T-cell (primary cell): ENCODE data around the gene SPSB4. TPM values are rescaled to one million over a fixed set of nuclear protein-coding genes. Genes with fewer than 3 reads are reported as not detected.

Experiments used
- ATAC-seq, 4 experiments: fragments of 200-7000 bp in 3 of 4; fragments of 150-1000 bp in 1 of 4; cut with Tn5 transposase; replicated peaks in 1 of 4; 1 replicate in 3 of 4; 2 replicates in 1 of 4; pipeline ENCODE4 v1.10.0; 2021; ENCODE audit warnings: moderate library complexity in 3 of 4, mild to moderate bottlenecking in 2 of 4, moderate number of reproducible peaks in 1 of 4
- CTCF ChIA-PET, 2 donors: fragments of 300-600 bp; sonication (Branson Sonifier 250); formaldehyde crosslinking; loops; one replicate each; lab custom pipeline; 2022; ENCODE audit warnings: antibody characterized with exemption in 2 of 2; lab: Charles Lee
- POLR2A ChIA-PET, 2 donors: fragments of 300-600 bp; sonication (Branson Sonifier 250); formaldehyde crosslinking; loops; one replicate each; lab custom pipeline; 2022; ENCODE audit warnings: antibody characterized with exemption in 2 of 2; lab: Charles Lee
- DNase-seq, 35 experiments: peaks; one replicate each; pipeline versions ENCODE4 v3.0.0 to v3.0.0-alpha.2; 2013 to 2023
- H3K27ac ChIP-seq: one replicate; pipeline ENCODE4 v1.5.1; 2013; ENCODE audit warnings: low read length
- H3K27me3 ChIP-seq, 2 experiments: replicated peaks in 1 of 2; 1 replicate in 1 of 2; 2 replicates in 1 of 2; pipeline versions ENCODE4 v1.6.1 to v1.7.0; 2013; ENCODE audit warnings: low read length in 1 of 2, mixed read lengths in 1 of 2; ENCODE audit not compliant: control insufficient read depth in 2 of 2, insufficient read depth in 2 of 2; ENCODE audit errors: extremely low read depth in 1 of 2
- H3K36me3 ChIP-seq, 2 donors: 1 replicate in 1 of 2; 2 replicates in 1 of 2; pipeline versions ENCODE4 v1.6.1 to v1.7.0; 2013; ENCODE audit warnings: low read length in 1 of 2; ENCODE audit not compliant: control insufficient read depth in 2 of 2, insufficient read depth in 1 of 2; ENCODE audit errors: extremely low read depth in 1 of 2
- H3K4me1 ChIP-seq, 2 experiments: 1 replicate in 1 of 2; 2 replicates in 1 of 2; pipeline versions ENCODE4 v1.6.1 to v1.7.0; 2013; ENCODE audit warnings: low read length in 2 of 2, mixed read lengths in 1 of 2; ENCODE audit not compliant: insufficient read depth in 2 of 2, control insufficient read depth in 1 of 2; ENCODE audit errors: extremely low read depth in 1 of 2
- H3K4me3 ChIP-seq, 2 donors: 1 replicate in 1 of 2; 2 replicates in 1 of 2; pipeline versions ENCODE4 v1.5.1 to v1.7.0; 2013; ENCODE audit warnings: mild to moderate bottlenecking in 2 of 2, low read length in 1 of 2, moderate library complexity in 1 of 2; ENCODE audit not compliant: control insufficient read depth in 1 of 2; ENCODE audit errors: extremely low read depth in 1 of 2
- H3K9me3 ChIP-seq: 2 replicates; pipeline ENCODE4 v1.7.0; 2013
- H3K27ac Mint-ChIP-seq, 2 donors: one replicate each; pipeline ENCODE4 v1.8.0; 2020 to 2021; ENCODE audit warnings: mild to moderate bottlenecking in 2 of 2, mixed read lengths in 2 of 2
- H3K27me3 Mint-ChIP-seq, 2 donors: one replicate each; pipeline ENCODE4 v1.8.0; 2021 to 2022; ENCODE audit warnings: mixed read lengths in 2 of 2
- H3K36me3 Mint-ChIP-seq: one replicate; pipeline ENCODE4 v1.8.0; 2021; ENCODE audit warnings: mixed read lengths
- H3K4me1 Mint-ChIP-seq, 3 donors: one replicate each; pipeline ENCODE4 v1.8.0; 2020 to 2022; ENCODE audit warnings: mixed read lengths in 3 of 3, mild to moderate bottlenecking in 1 of 3
- H3K4me3 Mint-ChIP-seq, 3 donors: one replicate each; pipeline ENCODE4 v1.8.0; 2020 to 2022; ENCODE audit warnings: mild to moderate bottlenecking in 3 of 3, mixed read lengths in 3 of 3, moderate library complexity in 3 of 3
- H3K9me3 Mint-ChIP-seq, 3 donors: one replicate each; pipeline ENCODE4 v1.8.0; 2020 to 2022; ENCODE audit warnings: mixed read lengths in 3 of 3
- WGBS: methylation state at CpG from one replicate; pipeline ENCODE4 v1.1.5; 2013; ENCODE audit warnings: missing lambda C conversion rate; ENCODE audit not compliant: insufficient coverage; 5-methylcytosine and 5-hydroxymethylcytosine counted together
- total RNA-seq, 35 experiments: library from RNA in 6 of 35; stranded (reverse) in 6 of 35; fragments of 120-200 nt in 1 of 35; gene quantifications; one replicate each; pipeline versions ENCODE4 v1.2.1 to v1.2.4 and lab custom pipeline; 2013 to 2026

The SPSB4 gene
- total RNA-seq, 5 donors from 2014 or later (not counting 1 experiment from before 2014, with no cell fraction given), result not detected

DNA sequence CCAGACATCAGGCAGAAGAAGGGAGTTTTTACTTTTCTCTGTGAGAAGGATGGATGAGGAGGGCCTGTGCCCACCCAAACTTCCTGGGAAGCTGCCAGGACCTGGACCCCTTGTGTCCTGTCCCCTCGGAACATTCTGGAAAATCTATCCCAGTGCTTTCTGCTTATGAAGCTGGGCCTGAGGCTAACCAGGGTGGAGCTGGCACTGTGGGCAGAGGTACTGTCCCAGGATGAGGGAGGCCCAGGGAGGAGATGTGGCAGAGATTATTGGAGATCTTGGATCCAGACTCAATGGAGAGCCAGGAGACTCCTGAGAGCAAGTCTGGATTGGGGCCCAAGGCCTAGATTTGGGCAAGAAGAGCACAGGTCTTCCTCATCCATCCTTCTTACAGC, 44.4 kb downstream of the SPSB4 start:
- POLR2A ChIA-PET, result no interaction called here

DNA sequence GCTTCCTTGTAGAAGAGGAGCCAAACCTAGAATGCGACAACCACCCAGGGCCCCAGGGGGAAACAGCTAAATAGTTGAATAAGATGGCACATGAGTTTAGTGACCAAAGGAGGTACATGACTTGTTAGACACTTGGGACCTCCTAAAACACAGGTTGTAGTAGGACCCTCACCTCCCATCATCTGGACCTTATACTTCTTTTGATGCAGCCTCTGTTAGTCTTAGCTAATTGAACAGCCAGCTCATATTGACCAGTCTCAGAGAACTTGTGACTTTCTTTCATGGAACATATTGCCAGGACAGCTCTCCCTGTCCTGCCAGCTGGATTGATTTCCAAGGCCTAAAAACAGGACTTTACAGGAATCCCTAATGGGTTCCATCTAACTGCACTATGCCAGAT, 45.0 kb downstream of the SPSB4 start:
- Histone ChIP-seq H3K9me3 (no peaks in the 10 kb centered on the region), H3K36me3 (no peaks in the 10 kb centered on the region), H3K27ac (no peak overlapping the region), H3K4me1 (no peaks in the 10 kb centered on the region), H3K4me3 (no peak overlapping the region), H3K27me3 (peaks cover 0 to 3% of the 10 kb centered on the region in 2 experiments)
- DNase-seq (no peak), ATAC-seq (no peak)
- POLR2A ChIA-PET, result no interaction called here
- Mint-ChIP-seq H3K9me3 (peaks cover 0 to 3% (median 0%) of the 10 kb centered on the region in 3 donors), H3K36me3 (no peaks in the 10 kb centered on the region), H3K27me3 (peaks cover 0 to 1% of the 10 kb centered on the region in 2 donors), H3K4me1 (no peaks in the 10 kb centered on the region), H3K27ac (no peak overlapping the region), H3K4me3 (no peak overlapping the region)
- CTCF ChIA-PET, result interaction anchor here in 1 of 2 donors (0.6 kb wide), 1 partner anchor 20 kb away, joined by 3 read pairs; no protein-coding TSS in a partner anchor
- WGBS, result 100% methylated on average over 1 of the region's 1 CpG

More for the DNA sequence above, 44.4 kb downstream of the SPSB4 start:
- Histone ChIP-seq H3K4me1 (no peaks in the 10 kb centered on the region), H3K27me3 (no peaks in the 10 kb centered on the region), H3K4me3 (no peak overlapping the region), H3K36me3 (no peaks in the 10 kb centered on the region), H3K9me3 (no peaks in the 10 kb centered on the region), H3K27ac (no peak overlapping the region)
- no peaks in the 10 kb centered on the region for H3K4me1 Mint-ChIP-seq
- no peak overlapping the region for H3K27ac Mint-ChIP-seq
- WGBS, result 73% methylated on average over 1 of the region's 1 CpG
- peaks cover 0 to 3% (median 0%) of the 10 kb centered on the region in 3 donors for H3K9me3 Mint-ChIP-seq
- ATAC-seq (no peak), DNase-seq (no peak)
- no peaks in the 10 kb centered on the region for H3K36me3 Mint-ChIP-seq
- no peak overlapping the region for H3K4me3 Mint-ChIP-seq
- CTCF ChIA-PET, result interaction anchor here in 1 of 2 donors (0.6 kb wide), 1 partner anchor 20 kb away, joined by 3 read pairs; no protein-coding TSS in a partner anchor
- H3K27me3 Mint-ChIP-seq, result peaks cover 0 to 1% of the 10 kb centered on the region in 2 donors

DNA sequence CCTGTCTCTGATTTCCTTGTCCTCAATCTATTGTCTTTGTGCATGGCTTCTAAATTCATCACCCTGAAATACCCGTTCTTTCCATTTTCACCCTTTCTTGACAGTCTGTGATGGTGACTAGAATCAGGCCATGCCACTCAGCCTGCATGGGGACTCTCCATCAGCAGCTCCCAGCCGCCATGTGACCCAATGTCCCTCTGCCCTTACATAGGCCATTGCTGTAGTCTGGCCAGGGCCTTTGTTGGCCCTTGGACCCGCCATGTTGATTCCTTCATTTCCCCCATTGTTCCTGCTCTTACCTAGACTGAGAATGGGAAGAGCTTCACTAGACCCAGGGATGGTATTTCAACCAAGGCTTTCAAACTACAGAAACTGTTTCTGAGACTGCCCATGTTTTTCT, 45.8 kb downstream of the SPSB4 start:
- DNase-seq (no peak), ATAC-seq (no peak)
- H3K27ac Mint-ChIP-seq, result no peak overlapping the region
- no peaks in the 10 kb centered on the region for H3K4me1 ChIP-seq
- ChIA-PET POLR2A (no interaction called here), CTCF (no interaction called here)
- H3K9me3 ChIP-seq, result no peaks in the 10 kb centered on the region
- no peak overlapping the region for H3K27ac ChIP-seq
- WGBS, result 90% methylated on average over 3 of the region's 3 CpGs
- no peaks in the 10 kb centered on the region for H3K4me1 Mint-ChIP-seq
- no peaks in the 10 kb centered on the region for H3K36me3 Mint-ChIP-seq
- peaks cover 0 to 1% of the 10 kb centered on the region in 2 donors for H3K27me3 Mint-ChIP-seq
- no peaks in the 10 kb centered on the region for H3K36me3 ChIP-seq
- H3K9me3 Mint-ChIP-seq, result peaks cover 0 to 3% (median 0%) of the 10 kb centered on the region in 3 donors
- no peak overlapping the region for H3K4me3 Mint-ChIP-seq
- H3K27me3 ChIP-seq, result peaks cover 0 to 3% of the 10 kb centered on the region in 2 experiments
- no peak overlapping the region for H3K4me3 ChIP-seq

DNA sequence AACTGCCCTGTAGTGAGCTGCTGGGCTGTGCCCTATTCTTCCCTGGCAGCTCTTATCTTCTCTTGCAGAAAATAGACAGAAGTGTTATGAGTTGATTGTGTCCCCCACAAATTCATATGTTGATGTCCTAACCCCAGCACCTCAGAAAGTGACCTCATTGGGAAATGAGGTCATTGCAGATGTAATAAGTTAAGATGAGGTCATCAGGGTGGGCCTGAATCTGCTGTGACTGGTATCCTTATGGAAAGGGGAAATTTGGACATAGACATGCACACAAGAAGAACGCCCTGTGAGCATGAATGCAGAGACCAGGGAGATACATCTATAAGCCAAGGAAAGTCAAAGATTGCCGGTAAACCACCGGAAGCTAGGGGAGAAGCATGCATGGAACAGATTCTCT, 49.0 kb downstream of the SPSB4 start:
- peaks cover 0 to 1% of the 10 kb centered on the region in 2 donors for H3K27me3 Mint-ChIP-seq
- WGBS, result 80% methylated on average over 1 of the region's 3 CpGs

DNA sequence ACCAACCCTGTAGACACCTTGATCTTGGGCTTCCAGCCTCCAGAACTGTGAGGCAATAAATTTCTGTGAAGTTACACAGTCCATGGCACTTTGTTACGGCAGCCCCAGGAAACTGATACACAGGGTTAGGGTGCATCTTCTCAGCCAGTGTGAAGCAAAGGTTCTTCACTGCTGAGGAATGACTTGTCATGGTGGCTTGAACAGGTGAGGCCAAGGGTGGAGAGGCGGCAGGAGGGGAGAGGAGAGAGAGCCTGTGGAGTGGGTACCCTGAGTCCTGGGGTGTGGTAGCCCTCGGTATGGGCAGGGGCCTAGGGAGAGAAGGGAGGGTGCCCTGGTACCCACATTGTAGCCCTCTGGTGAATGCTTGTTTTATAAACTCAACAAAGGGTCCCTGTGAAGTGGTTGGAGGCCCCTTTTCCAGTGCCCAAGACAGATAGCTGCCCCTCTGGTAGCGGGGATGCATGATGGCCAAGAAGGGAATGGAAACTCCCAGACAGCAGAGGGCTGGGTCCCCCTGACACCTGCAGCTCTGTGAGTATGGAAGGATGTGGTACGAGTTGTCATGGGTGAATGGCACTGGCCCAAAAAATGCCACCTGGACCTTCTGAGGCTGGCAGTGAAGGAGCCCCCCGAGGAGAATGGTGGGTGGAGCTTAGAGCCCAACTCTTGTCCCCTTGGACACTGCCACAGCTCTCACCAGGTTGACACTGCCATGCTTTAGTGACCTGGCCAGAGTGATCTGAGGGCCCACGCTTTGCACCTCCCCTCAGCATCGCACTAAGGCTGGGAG, 49.6 kb downstream of the SPSB4 start:
- Mint-ChIP-seq H3K9me3 (peaks cover 0 to 3% (median 0%) of the 10 kb centered on the region in 3 donors), H3K27me3 (peaks cover 0 to 1% of the 10 kb centered on the region in 2 donors), H3K36me3 (no peaks in the 10 kb centered on the region), H3K4me1 (no peaks in the 10 kb centered on the region), H3K4me3 (no peak overlapping the region), H3K27ac (no peak overlapping the region)
- ChIA-PET CTCF (no interaction called here), POLR2A (no interaction called here)
- Histone ChIP-seq H3K9me3 (no peaks in the 10 kb centered on the region), H3K27me3 (peaks cover 0 to 3% of the 10 kb centered on the region in 2 experiments), H3K27ac (no peak overlapping the region), H3K4me1 (no peaks in the 10 kb centered on the region), H3K36me3 (no peaks in the 10 kb centered on the region), H3K4me3 (no peak overlapping the region)
- ATAC-seq (no peak), DNase-seq (no peak)
- 83% methylated on average over 7 of the region's 8 CpGs for WGBS

More for the DNA sequence above, 49.0 kb downstream of the SPSB4 start:
- H3K36me3 ChIP-seq, result no peaks in the 10 kb centered on the region
- H3K4me3 ChIP-seq, result no peak overlapping the region
- ChIA-PET CTCF (no interaction called here), POLR2A (no interaction called here)
- Mint-ChIP-seq H3K4me3 (no peak overlapping the region), H3K36me3 (no peaks in the 10 kb centered on the region), H3K27ac (no peak overlapping the region), H3K4me1 (no peaks in the 10 kb centered on the region), H3K9me3 (peaks cover 0 to 3% (median 0%) of the 10 kb centered on the region in 3 donors)
- no peaks in the 10 kb centered on the region for H3K9me3 ChIP-seq
- H3K27me3 ChIP-seq, result peaks cover 0 to 3% of the 10 kb centered on the region in 2 experiments
- no peaks in the 10 kb centered on the region for H3K4me1 ChIP-seq
- DNase-seq (no peak), ATAC-seq (no peak)
- no peak overlapping the region for H3K27ac ChIP-seq

DNA sequence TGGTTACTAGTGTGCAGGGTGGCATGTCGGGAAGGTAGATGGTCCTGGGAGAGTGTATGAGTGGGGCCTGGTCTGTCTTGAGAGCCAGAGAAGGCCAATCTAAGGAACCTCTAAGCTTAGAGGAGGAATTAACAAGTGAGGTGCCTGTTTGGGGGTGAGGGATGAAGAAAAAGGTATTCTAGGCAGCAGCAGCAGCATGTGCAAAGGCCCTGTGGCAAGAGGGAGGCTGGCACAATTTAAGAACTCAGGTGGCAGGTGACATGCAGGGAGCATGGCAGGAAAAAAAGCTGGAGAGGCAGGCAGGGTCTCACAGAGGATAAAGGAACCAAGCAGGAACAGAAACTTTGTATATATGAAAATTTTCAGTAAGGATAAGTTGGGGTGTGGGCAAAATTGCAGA, 51.2 kb downstream of the SPSB4 start:
- Histone ChIP-seq H3K4me3 (no peak overlapping the region), H3K36me3 (no peaks in the 10 kb centered on the region), H3K4me1 (no peaks in the 10 kb centered on the region), H3K27me3 (peaks cover 0 to 3% of the 10 kb centered on the region in 2 experiments), H3K27ac (no peak overlapping the region), H3K9me3 (no peaks in the 10 kb centered on the region)
- peaks cover 0 to 1% of the 10 kb centered on the region in 2 donors for H3K27me3 Mint-ChIP-seq
- H3K36me3 Mint-ChIP-seq, result no peaks in the 10 kb centered on the region
- 100% methylated on average over 1 of the region's 1 CpG for WGBS
- ChIA-PET POLR2A (no interaction called here), CTCF (interaction anchor here in 1 of 2 donors (0.6 kb wide), 1 partner anchor 101 kb away, joined by 3 read pairs; no protein-coding TSS in a partner anchor)
- no peak overlapping the region for H3K27ac Mint-ChIP-seq
- no peak overlapping the region for H3K4me3 Mint-ChIP-seq
- no peak for DNase-seq
- peaks cover 0 to 3% (median 0%) of the 10 kb centered on the region in 3 donors for H3K9me3 Mint-ChIP-seq
- no peak for ATAC-seq
- no peaks in the 10 kb centered on the region for H3K4me1 Mint-ChIP-seq
